NCI-H128 (cell line): ENCODE data around the gene UTP15.

ENCODE experiments used
- DNase-seq: peaks from one replicate; lab custom pipeline; 2025; ENCODE audit not compliant: unreplicated experiment; lab: John Stamatoyannopoulos, UW

Gene UTP15

DNA sequence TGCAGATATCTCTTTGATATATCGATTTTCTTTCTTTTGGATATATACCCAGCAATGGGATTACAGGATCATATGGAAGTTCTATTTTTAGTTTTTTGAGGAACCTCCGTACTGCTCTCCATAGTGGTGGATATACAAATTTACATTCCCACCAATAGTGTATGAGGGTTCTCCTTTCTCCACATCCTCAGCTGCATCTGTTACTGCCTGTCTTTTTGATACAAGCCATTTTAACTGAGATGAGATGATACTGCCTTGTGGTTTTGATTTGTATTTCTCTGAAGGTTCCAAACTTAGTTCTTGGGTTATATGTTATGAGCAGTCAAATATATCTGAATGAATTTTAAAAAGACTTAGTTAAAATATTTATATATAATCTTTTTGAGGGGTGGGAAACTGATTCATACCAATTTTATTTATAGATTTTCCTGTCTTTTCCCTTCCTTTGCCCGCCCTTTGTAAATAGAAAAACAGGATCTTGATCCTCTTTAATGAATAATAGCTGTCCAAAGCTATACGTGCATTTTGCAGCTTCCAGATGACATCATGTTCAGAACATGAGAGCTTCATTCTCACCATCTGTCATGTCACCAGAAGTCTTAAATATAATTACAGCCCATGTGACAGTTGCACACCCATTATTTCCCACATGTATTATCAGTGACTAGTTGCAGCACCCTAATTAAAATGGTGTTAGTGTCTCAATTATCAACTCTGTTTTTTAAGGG is 54.2 kb downstream of the UTP15 start:
- DNase-seq, result no peak

DNA sequence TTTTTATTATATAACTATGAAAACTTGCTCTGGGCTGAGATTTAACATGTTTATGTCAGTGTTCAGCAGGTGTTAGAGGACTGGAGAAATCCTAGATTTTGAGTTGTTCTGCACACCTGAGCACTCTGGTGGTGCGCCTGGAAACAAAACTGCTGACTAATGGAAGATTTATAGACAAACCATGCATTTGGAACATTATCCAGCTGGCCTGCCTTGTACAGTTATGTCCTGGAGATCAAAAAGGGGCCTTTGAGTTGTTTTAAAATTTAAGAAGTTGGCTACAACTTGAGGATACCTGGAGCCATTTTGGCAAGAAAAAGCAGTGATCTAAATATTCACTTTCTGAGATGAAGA is 54.8 kb downstream of the UTP15 start:
- DNase-seq, result no peak

DNA sequence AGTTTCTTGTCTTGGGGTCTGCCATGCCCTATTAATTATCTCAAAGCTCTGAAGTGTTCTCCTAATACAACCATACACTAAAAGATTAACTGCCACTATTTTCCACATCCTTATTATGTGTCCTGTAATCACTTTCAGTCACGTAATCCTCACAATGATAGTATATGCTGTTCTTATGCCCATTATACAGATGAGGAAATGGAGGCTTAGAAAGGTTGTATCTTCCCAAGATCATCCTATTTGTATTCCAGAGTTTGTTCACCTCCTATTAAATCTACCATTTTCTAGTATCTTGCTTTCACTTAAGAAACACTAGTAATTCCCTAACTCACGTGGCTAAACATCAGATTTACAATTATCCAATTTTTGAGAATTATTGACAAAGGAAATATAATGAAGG is 57.5 kb downstream of the UTP15 start:
- no peak for DNase-seq

DNA sequence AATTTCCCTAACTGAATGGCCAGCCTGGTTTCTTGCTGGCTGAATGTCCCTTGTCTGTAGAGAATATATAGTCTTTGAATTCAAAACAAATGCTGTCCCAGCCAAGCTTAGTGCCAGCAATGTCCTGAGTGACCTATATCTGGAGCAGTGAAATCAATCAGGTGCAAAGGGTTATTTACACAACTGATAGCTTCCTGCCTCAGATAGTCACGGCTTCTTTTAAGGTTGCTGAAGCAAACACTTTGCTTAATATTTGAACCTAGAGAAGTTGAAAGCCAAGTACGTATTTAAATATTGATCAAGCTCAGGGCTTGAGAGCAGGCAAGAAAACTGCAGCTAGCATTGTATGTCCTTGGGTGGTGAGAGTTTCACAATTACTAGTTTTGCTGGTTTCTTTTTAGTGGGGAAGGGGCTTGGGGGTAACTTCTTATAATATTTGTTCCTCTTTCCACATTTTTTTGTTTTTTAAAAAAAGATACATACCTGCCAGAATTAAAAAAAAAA is 58.4 kb downstream of the UTP15 start:
- DNase-seq, result no peak

DNA sequence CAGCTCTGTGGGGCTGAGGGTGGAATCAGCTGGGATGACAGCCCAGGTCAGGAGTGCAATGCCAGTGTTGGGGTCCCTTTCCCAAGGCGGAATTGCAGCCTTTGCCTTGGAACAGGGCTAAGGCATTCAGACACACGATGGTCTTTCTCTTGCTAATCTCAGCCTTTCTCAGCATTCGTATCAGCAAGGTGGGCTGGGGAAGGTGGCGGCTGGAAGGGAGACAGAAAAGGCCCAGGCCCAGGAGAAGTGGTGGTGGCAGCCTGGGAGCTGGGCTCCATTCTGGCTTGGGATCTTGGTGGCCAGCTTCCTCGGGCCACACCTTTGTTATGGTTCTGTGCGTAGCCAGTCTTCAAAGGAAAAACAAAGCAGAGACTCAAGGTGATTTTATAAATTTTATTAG is 59.3 kb downstream of the UTP15 start:
- no peak for DNase-seq

DNA sequence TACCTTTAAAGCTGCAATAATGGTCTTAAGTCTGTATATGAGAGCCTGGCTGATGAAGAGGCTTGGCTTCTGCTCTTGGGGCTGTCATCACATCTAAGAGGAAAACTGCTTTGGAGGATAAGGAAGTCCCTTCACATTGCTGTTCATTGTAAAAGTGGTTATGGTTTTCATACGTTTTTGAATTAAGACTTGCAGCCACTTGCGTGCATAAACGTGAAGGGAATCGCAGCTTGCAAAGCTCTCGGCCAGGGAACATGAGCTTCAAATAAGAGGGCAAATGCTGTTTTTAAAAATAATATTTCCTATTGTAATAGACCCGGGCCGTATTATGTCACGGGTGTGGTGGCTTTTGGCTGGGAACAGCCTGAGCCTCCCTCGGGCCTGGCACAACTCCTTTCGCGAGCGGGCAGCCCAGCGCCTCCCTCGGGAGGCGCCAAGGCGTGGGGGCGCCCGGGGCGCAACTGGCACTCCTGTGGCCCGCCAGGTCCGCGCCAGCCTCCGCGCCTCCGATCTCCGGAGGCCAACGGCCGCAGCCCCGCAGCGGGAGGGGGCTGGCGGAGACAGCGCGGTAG is 59.9 kb downstream of the UTP15 start:
- DNase-seq, result no peak

DNA sequence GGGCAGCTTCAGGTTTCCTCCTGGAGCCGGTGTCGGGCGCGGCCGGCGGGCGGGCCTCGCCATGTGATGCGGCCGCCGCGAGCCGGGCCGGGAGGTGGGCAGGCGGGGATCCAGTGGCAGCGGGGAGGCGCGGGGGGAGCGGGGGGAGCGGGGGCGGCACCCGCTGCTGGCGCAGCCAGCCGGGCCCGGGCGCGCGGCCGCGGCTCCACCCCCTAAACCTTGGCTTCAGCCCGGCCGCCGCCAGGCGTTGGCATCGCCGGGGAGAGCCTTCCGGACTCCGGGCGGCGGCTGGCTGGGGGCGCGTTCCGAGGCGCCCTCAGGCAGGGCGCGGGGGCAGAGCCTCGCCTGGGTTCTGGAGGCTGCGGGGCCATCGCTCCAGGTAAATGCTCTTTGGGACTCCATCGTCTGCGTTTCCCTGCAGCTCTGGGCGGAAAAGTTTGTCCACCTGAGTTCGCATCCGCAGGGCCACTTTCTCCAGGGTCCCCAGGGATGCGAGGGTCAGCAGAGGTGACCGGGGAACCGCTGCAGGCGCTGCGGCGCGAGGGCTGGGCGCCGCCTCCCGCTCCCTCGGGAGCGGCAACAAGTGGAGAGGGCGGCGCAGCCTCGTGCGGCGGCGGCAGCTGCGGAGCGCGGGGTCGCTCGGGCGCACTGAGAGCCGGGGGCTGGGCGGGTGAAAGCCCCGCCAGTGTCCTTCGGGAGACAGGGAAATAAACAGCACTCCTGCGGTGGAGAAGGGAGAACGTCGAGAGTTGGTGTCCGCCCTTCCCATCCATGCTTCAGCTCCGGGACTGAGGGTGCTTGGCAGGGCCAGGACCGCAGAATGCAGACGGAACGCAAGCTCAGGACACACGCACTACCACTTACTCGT is 60.6 kb downstream of the UTP15 start, which contains the start of gene ARHGEF28:
Gene ARHGEF28, plus strand, starts transcription at position 253 of the 868 bp plus-strand sequence. CDS start 58,656 bp downstream, outside the sequence.
- no peak for DNase-seq

DNA sequence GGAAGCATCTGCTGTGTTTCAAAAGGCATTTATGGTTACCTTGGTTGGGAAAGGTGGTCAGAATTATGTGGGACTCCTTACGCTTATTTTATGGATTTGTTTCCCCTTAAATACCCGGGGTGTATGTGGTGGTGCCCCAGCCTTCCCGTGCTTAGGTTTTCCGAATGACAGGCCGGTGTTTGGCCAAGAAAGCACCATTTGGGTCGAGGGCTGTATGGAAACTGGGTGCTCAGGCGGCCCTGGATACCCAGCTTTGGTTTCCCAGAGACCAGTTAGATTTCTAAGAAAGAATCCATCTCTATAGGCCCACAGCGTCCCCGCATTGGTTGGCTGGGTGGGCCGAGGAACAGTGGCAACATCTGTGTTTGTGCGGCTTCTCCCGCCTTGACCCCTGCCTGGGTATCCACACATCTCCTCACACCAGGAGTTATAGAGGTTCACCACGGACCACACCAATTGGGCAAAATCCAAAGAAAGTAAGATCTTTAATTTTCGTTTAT is 61.3 kb downstream of the UTP15 start:
- DNase-seq, result no peak

DNA sequence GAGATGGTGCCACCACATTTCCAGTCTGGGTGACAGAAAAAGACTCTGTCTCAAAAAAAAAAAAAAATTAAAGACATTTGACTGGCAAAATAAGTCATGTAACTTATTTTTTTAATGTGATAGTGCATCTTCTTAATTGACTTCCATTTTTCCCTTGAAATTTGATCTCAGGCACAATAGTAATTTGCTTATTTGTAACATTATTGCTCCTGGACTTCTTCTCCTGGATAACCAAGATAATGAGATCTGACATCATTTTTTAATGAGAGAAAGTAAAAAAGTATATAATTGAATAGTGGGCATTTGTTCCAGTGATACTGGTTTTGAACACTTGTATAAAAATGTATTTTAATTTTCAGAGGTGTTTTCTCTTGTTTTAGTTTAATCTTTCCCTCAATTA is 63.9 kb downstream of the UTP15 start:
- no peak for DNase-seq

DNA sequence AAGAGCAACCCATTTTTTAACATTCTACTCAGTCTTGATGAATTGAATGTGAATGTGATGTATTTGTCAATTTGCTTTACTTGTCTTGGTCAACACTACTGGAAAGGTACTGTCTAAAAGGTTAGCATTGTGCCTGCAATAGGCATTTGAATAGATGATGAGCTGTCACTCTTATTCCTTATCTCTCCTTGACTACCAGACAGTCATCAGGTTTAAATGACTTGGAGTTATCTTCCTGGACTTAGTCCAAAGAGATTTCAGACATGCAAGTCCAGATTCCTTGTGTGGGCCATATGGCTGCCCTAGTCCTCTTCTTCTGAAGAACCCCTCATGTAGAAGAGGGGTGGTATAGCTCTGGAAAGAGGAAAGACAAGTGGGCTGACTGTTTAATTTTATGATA is 65.2 kb downstream of the UTP15 start:
- no peak for DNase-seq

DNA sequence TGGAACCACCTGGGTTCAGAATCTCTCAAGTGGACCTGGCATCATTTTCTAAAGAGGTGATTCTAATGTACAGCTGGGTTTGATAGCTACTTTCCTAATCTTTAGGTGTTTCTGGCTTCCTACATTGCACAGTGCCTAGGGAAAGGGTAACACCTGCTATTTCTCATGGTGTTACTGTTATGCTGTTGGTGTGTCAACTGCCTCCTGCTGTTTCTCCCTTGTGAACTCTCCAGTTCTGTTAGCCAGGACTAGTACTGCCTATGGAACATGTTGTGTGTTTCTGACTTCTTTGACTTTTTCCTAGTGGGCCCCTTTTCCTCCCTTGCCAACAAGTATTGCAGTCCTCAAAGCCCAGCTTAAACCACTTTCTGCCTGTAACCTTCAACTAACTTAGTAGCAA is 66.0 kb downstream of the UTP15 start:
- no peak for DNase-seq
